GM18498 (cell line): ENCODE data around the gene EPHB1.
"Not testable (repeated sequence)": the region's sequence is repeated elsewhere in the genome, so short reads cannot be mapped to it uniquely, and the experiment has no call there.

Experiments used
- ATAC-seq: cut with Tn5 transposase; IDR thresholded peaks from one replicate; pipeline ENCODE4 v1.9.1; 2021; ENCODE audit warnings: mild to moderate bottlenecking, moderate library complexity; ENCODE audit not compliant: unreplicated experiment

The EPHB1 gene

GRCh38 chr3:135097276-135097946 is 302.4 kb downstream of the EPHB1 start:
- ATAC-seq: no peak

- ATAC-seq: no peak
Observed at GRCh38 chr3:135099734-135100355, 304.8 kb downstream of the EPHB1 start.

- no peak for ATAC-seq
Observed at GRCh38 chr3:135100366-135100765, 305.3 kb downstream of the EPHB1 start.

GRCh38 chr3:135103917-135104316 is 308.9 kb downstream of the EPHB1 start:
- no peak for ATAC-seq

- ATAC-seq: no peak
Observed at GRCh38 chr3:135106445-135106844, 311.4 kb downstream of the EPHB1 start.

- ATAC-seq: no peak
Observed at GRCh38 chr3:135107043-135107442, 312.0 kb downstream of the EPHB1 start.

GRCh38 chr3:135109681-135110080 is 314.6 kb downstream of the EPHB1 start:
- ATAC-seq: no peak

- not testable (repeated sequence) for ATAC-seq
Observed at GRCh38 chr3:135114551-135114950, 319.5 kb downstream of the EPHB1 start.

- no peak for ATAC-seq
Observed at GRCh38 chr3:135117977-135118376, 322.9 kb downstream of the EPHB1 start.

GRCh38 chr3:135118792-135119191 is 323.7 kb downstream of the EPHB1 start:
- no peak for ATAC-seq

- ATAC-seq: no peak
Observed at GRCh38 chr3:135125171-135125801, 330.2 kb downstream of the EPHB1 start.

GRCh38 chr3:135127946-135128470 is 332.9 kb downstream of the EPHB1 start:
- no peak for ATAC-seq

- no peak for ATAC-seq
Observed at GRCh38 chr3:135128818-135129217, 333.8 kb downstream of the EPHB1 start.

- ATAC-seq: no peak
Observed at GRCh38 chr3:135131290-135131689, 336.2 kb downstream of the EPHB1 start.

- no peak for ATAC-seq
Observed at GRCh38 chr3:135133905-135134683, 339.0 kb downstream of the EPHB1 start.

- ATAC-seq: no peak
Observed at GRCh38 chr3:135134684-135135075, 339.6 kb downstream of the EPHB1 start.

- no peak for ATAC-seq
Observed at GRCh38 chr3:135135445-135135844, 340.4 kb downstream of the EPHB1 start.

- ATAC-seq: no peak
Observed at GRCh38 chr3:135136361-135137100, 341.5 kb downstream of the EPHB1 start.

- ATAC-seq: no peak
Observed at GRCh38 chr3:135137296-135137695, 342.2 kb downstream of the EPHB1 start.

GRCh38 chr3:135138776-135139175 is 343.7 kb downstream of the EPHB1 start:
- ATAC-seq: no peak

GRCh38 chr3:135140591-135140990 is 345.5 kb downstream of the EPHB1 start:
- no peak for ATAC-seq
